Endodermal cell (in vitro differentiated cells): ENCODE data around the gene EDC4. TPM values are rescaled to one million over a fixed set of nuclear protein-coding genes. Genes with fewer than 3 reads are reported as not detected.

Source experiments
- DNase-seq: peaks from one replicate; pipeline ENCODE4 v3.0.0-alpha.2; 2017
- H3K27ac ChIP-seq: 2 replicates; pipeline ENCODE4 v1.5.1; 2013; ENCODE audit warnings: mild to moderate bottlenecking, low read depth, low read length, moderate library complexity
- H3K27me3 ChIP-seq: 2 replicates; pipeline ENCODE4 v1.6.1; 2013; ENCODE audit warnings: mild to moderate bottlenecking, low read length, moderate library complexity; ENCODE audit not compliant: insufficient read depth, control insufficient read depth, poor library complexity, severe bottlenecking
- H3K36me3 ChIP-seq: 2 replicates; pipeline ENCODE4 v1.7.0; 2013; ENCODE audit warnings: mild to moderate bottlenecking, low read length, moderate library complexity; ENCODE audit not compliant: control insufficient read depth, insufficient read depth
- H3K4me1 ChIP-seq: one replicate; pipeline ENCODE4 v1.7.0; 2013; ENCODE audit warnings: low read length; ENCODE audit not compliant: control insufficient read depth, insufficient read depth
- H3K4me3 ChIP-seq: 2 replicates; pipeline ENCODE4 v1.5.1; 2013; ENCODE audit warnings: mild to moderate bottlenecking, low read length, moderate library complexity
- H3K9ac ChIP-seq: 2 replicates; pipeline ENCODE4 v1.6.1; 2013; ENCODE audit warnings: mild to moderate bottlenecking, low read length, moderate library complexity; ENCODE audit not compliant: poor library complexity, severe bottlenecking; ENCODE audit errors: extremely low read depth
- H3K9me3 ChIP-seq: 2 replicates; pipeline ENCODE4 v1.6.1; 2013; ENCODE audit warnings: mild to moderate bottlenecking, low read length, moderate library complexity; ENCODE audit not compliant: control insufficient read depth
- H3K27ac Mint-ChIP-seq: 2 replicates; pipeline ENCODE4 v1.8.0; 2020; ENCODE audit warnings: mixed read lengths
- H3K27me3 Mint-ChIP-seq: 2 replicates; pipeline ENCODE4 v1.8.0; 2021; ENCODE audit warnings: mild to moderate bottlenecking, mixed read lengths; ENCODE audit not compliant: insufficient read depth
- H3K36me3 Mint-ChIP-seq: 2 replicates; pipeline ENCODE4 v1.8.0; 2020; ENCODE audit warnings: low read depth, mixed read lengths
- H3K4me1 Mint-ChIP-seq: 2 replicates; pipeline ENCODE4 v1.8.0; 2020; ENCODE audit warnings: mixed read lengths
- H3K4me3 Mint-ChIP-seq: 2 replicates; pipeline ENCODE4 v1.8.0; 2020; ENCODE audit warnings: mild to moderate bottlenecking, moderate library complexity, mixed read lengths
- H3K9me3 Mint-ChIP-seq: 2 replicates; pipeline ENCODE4 v1.8.0; 2020; ENCODE audit warnings: mild to moderate bottlenecking, mixed read lengths
- CTCF ChIP-seq: fragments of 200-600 bp; sonication (generic); conservative IDR thresholded peaks from 2 replicates; pipeline ENCODE4 v1.5.0; 2021; ENCODE audit warnings: antibody characterized with exemption, mild to moderate bottlenecking
- whole genome bisulfite sequencing, 2 experiments: methylation state at CpG; one replicate each; pipeline versions ENCODE4 v1.1.5 to v1.1.7; 2013; ENCODE audit warnings: missing lambda C conversion rate in 2 of 2, mixed read lengths in 1 of 2; ENCODE audit not compliant: insufficient coverage in 1 of 2, insufficient read length in 1 of 2; 5-methylcytosine and 5-hydroxymethylcytosine counted together
- total RNA-seq, 2 donors: library from RNA; stranded (reverse); fragmentation: NEBNext Ultra II Directional in 1 of 2; extraction: Animal tissue kit (Norgen Biotek cat#: 25700) in 1 of 2; gene quantifications; 2 replicates in 1 of 2; 3 replicates in 1 of 2; pipeline ENCODE4 v1.2.1, GENCODE V29; 2021

EDC4 gene
- total RNA-seq, 2 donors from 2014 or later = 69.2 to 74.3 TPM

- Histone ChIP-seq H3K9me3 (no peaks in the 10 kb centered on the region), H3K4me3 (peak overlapping the region; percentile 90), H3K27me3 (no peaks in the 10 kb centered on the region), H3K4me1 (peaks cover 22% of the 10 kb centered on the region), H3K36me3 (peaks cover 4% of the 10 kb centered on the region), H3K9ac (peak overlapping the region; percentile 45), H3K27ac (peak overlapping the region; percentile 52)
- 2 to 5% methylated on average over 25 to 67 of the region's 67 CpGs for WGBS, 2 experiments
- Mint-ChIP-seq H3K4me1 (peaks cover 39% of the 10 kb centered on the region), H3K27me3 (no peaks in the 10 kb centered on the region), H3K4me3 (peak overlapping the region; percentile 85), H3K36me3 (no peaks in the 10 kb centered on the region), H3K27ac (peak overlapping the region; percentile 92), H3K9me3 (no peaks in the 10 kb centered on the region)
- DNase-seq = peak; percentile 85
- peak; percentile 59 for TF ChIP-seq CTCF
Measured at GRCh38 chr16:67842509-67843342, 30.1 kb upstream of the EDC4 start.

- Mint-ChIP-seq H3K9me3 (no peaks in the 10 kb centered on the region), H3K27ac (peak overlapping the region; percentile 92), H3K4me1 (peaks cover 44% of the 10 kb centered on the region), H3K36me3 (peaks cover 2% of the 10 kb centered on the region), H3K4me3 (peak overlapping the region; percentile 85), H3K27me3 (no peaks in the 10 kb centered on the region)
- Histone ChIP-seq H3K27me3 (no peaks in the 10 kb centered on the region), H3K36me3 (peaks cover 4% of the 10 kb centered on the region), H3K9me3 (no peaks in the 10 kb centered on the region), H3K4me3 (peak overlapping the region; percentile 90), H3K4me1 (peaks cover 22% of the 10 kb centered on the region), H3K27ac (no peak overlapping the region), H3K9ac (no peak overlapping the region)
- no peak for TF ChIP-seq CTCF
- WGBS, 2 experiments = 38 to 39% methylated on average over 11 of the region's 11 CpGs
- no peak for DNase-seq
Measured at GRCh38 chr16:67843343-67843765, 29.5 kb upstream of the EDC4 start.

- Histone ChIP-seq H3K4me3 (peak overlapping the region; percentile 90), H3K27ac (no peak overlapping the region), H3K36me3 (peaks cover 11% of the 10 kb centered on the region), H3K4me1 (peaks cover 22% of the 10 kb centered on the region), H3K9me3 (no peaks in the 10 kb centered on the region), H3K9ac (no peak overlapping the region), H3K27me3 (no peaks in the 10 kb centered on the region)
- 84 to 85% methylated on average over 4 of the region's 4 CpGs for WGBS, 2 experiments
- H3K9me3 Mint-ChIP-seq = no peaks in the 10 kb centered on the region
- no peak for DNase-seq
- H3K4me1 Mint-ChIP-seq = peaks cover 47% of the 10 kb centered on the region
- H3K27ac Mint-ChIP-seq = no peak overlapping the region
- TF ChIP-seq CTCF = peak; percentile 22
- no peaks in the 10 kb centered on the region for H3K27me3 Mint-ChIP-seq
- H3K4me3 Mint-ChIP-seq = peak overlapping the region; percentile 85
- peaks cover 9% of the 10 kb centered on the region for H3K36me3 Mint-ChIP-seq
Measured at GRCh38 chr16:67844497-67844896, 28.4 kb upstream of the EDC4 start.
